H9 (cell line): ENCODE measurements around the gene ASTN1. TPM values are rescaled to one million over a fixed set of nuclear protein-coding genes. Genes with fewer than 3 reads are reported as not detected.

ENCODE experiments used
- DNase-seq: peaks from one replicate; pipeline ENCODE4 v3.0.0-alpha.2; 2017
- H2AFZ ChIP-seq: one replicate; pipeline ENCODE4 v1.6.1; 2013; ENCODE audit warnings: mild to moderate bottlenecking, low read length, control low read depth, moderate library complexity
- H2AK5ac ChIP-seq: 2 replicates; pipeline ENCODE4 v1.6.1; 2013; ENCODE audit warnings: low read length, control low read depth, mixed read lengths; ENCODE audit not compliant: insufficient read length
- H2BK120ac ChIP-seq: one replicate; pipeline ENCODE4 v1.6.1; 2013; ENCODE audit warnings: low read depth, mild to moderate bottlenecking, low read length, control low read depth, inconsistent platforms; ENCODE audit not compliant: poor library complexity, severe bottlenecking
- H2BK12ac ChIP-seq: 2 replicates; pipeline ENCODE4 v1.6.1; 2013; ENCODE audit warnings: low read length, control low read depth, mixed read lengths, low read depth; ENCODE audit not compliant: insufficient read length
- H2BK15ac ChIP-seq: 2 replicates; pipeline ENCODE4 v1.6.1; 2013; ENCODE audit warnings: low read depth, low read length, control low read depth
- H2BK20ac ChIP-seq: one replicate; pipeline ENCODE4 v1.6.1; 2013; ENCODE audit warnings: low read depth, mild to moderate bottlenecking, low read length, control low read depth, inconsistent platforms; ENCODE audit not compliant: poor library complexity, severe bottlenecking
- H2BK5ac ChIP-seq: 2 replicates; pipeline ENCODE4 v1.6.1; 2013; ENCODE audit warnings: low read length, control low read depth, mixed read lengths; ENCODE audit not compliant: insufficient read length
- H3K14ac ChIP-seq: 2 replicates; pipeline ENCODE4 v1.6.1; 2013; ENCODE audit warnings: low read length, control low read depth; ENCODE audit not compliant: insufficient read depth
- H3K18ac ChIP-seq: 2 replicates; pipeline ENCODE4 v1.6.1; 2013; ENCODE audit warnings: low read depth, mild to moderate bottlenecking, mixed read lengths, low read length, control low read depth; ENCODE audit not compliant: insufficient read length
- H3K23ac ChIP-seq: 2 replicates; pipeline ENCODE4 v1.6.1; 2013; ENCODE audit warnings: low read length, control low read depth, mixed read lengths, low read depth; ENCODE audit not compliant: insufficient read length
- H3K23me2 ChIP-seq: 2 replicates; pipeline ENCODE4 v1.6.1; 2013; ENCODE audit warnings: low read depth, mild to moderate bottlenecking, mixed read lengths, low read length, control low read depth; ENCODE audit not compliant: insufficient read length, poor library complexity, severe bottlenecking
- H3K27ac ChIP-seq: 2 replicates; pipeline ENCODE4 v1.5.1; 2013; ENCODE audit warnings: low read length, control low read depth, mixed read lengths, low read depth; ENCODE audit not compliant: insufficient read length
- H3K27me3 ChIP-seq: 2 replicates; pipeline ENCODE4 v1.6.1; 2013; ENCODE audit warnings: low read length, control low read depth, inconsistent platforms; ENCODE audit not compliant: insufficient read depth
- H3K4ac ChIP-seq: 2 replicates; pipeline ENCODE4 v1.6.1; 2013; ENCODE audit warnings: low read depth, mild to moderate bottlenecking, control low read depth, inconsistent platforms, low read length, moderate library complexity
- H3K4me1 ChIP-seq: 2 replicates; pipeline ENCODE4 v1.6.1; 2013; ENCODE audit warnings: low read length, control low read depth, inconsistent platforms; ENCODE audit not compliant: insufficient read depth
- H3K4me2 ChIP-seq: 2 replicates; pipeline ENCODE4 v1.6.1; 2013; ENCODE audit warnings: low read length, control low read depth, mixed read lengths; ENCODE audit not compliant: insufficient read length, insufficient read depth
- H3K56ac ChIP-seq: 2 replicates; pipeline ENCODE4 v1.6.1; 2013; ENCODE audit warnings: low read depth, mild to moderate bottlenecking, mixed read lengths, low read length, control low read depth; ENCODE audit not compliant: insufficient read length
- H3K79me1 ChIP-seq: 2 replicates; pipeline ENCODE4 v1.6.1; 2013; ENCODE audit warnings: low read depth, mild to moderate bottlenecking, moderate library complexity, low read length, control low read depth, inconsistent platforms; ENCODE audit not compliant: insufficient read depth, poor library complexity, severe bottlenecking
- H3K79me2 ChIP-seq: 2 replicates; pipeline ENCODE4 v1.6.1; 2013; ENCODE audit warnings: low read length, control low read depth, inconsistent platforms; ENCODE audit not compliant: insufficient read depth
- H3K9ac ChIP-seq: 2 replicates; pipeline ENCODE4 v1.6.1; 2013; ENCODE audit warnings: low read length, control low read depth, mixed read lengths; ENCODE audit not compliant: insufficient read length; ENCODE audit errors: extremely low read depth
- H3K9me3 ChIP-seq: one replicate; pipeline ENCODE4 v1.6.1; 2013; ENCODE audit warnings: low read depth, low read length, inconsistent platforms; ENCODE audit not compliant: control insufficient read depth
- H3T11ph ChIP-seq: one replicate; pipeline ENCODE4 v1.6.1; 2013; ENCODE audit warnings: mild to moderate bottlenecking, low read length, control low read depth, inconsistent platforms
- H4K20me1 ChIP-seq: one replicate; pipeline ENCODE4 v1.6.1; 2013; ENCODE audit not compliant: control insufficient read depth, insufficient read length, insufficient read depth
- H4K5ac ChIP-seq: 2 replicates; pipeline ENCODE4 v1.6.1; 2013; ENCODE audit warnings: low read depth, mild to moderate bottlenecking, mixed read lengths, low read length, control low read depth; ENCODE audit not compliant: insufficient read length
- H4K8ac ChIP-seq: replicated peaks from 2 replicates; pipeline ENCODE4 v1.6.1; 2013; ENCODE audit warnings: low read length, control low read depth, mixed read lengths, low read depth; ENCODE audit not compliant: insufficient read length
- H4K91ac ChIP-seq: 2 replicates; pipeline ENCODE4 v1.6.1; 2013; ENCODE audit warnings: low read depth, mild to moderate bottlenecking, moderate library complexity, mixed read lengths, low read length, control low read depth; ENCODE audit not compliant: insufficient read length
- H3K27ac Mint-ChIP-seq, 3 experiments: 2 replicates in 2 of 3; 3 replicates in 1 of 3; pipeline ENCODE4 v1.8.0; 2020 to 2021; ENCODE audit warnings: mixed read lengths in 3 of 3, mild to moderate bottlenecking in 1 of 3, moderate library complexity in 1 of 3
- H3K27me3 Mint-ChIP-seq: 2 replicates; pipeline ENCODE4 v1.8.0; 2021; ENCODE audit warnings: low read depth, mild to moderate bottlenecking, moderate library complexity, mixed read lengths
- H3K36me3 Mint-ChIP-seq, 3 experiments: 2 replicates in 2 of 3; 3 replicates in 1 of 3; pipeline ENCODE4 v1.8.0; 2020 to 2021; ENCODE audit warnings: low read depth in 3 of 3, mixed read lengths in 3 of 3; ENCODE audit not compliant: insufficient read depth in 1 of 3
- H3K4me1 Mint-ChIP-seq, 2 experiments: 2 replicates each; pipeline ENCODE4 v1.8.0; 2020; ENCODE audit warnings: mixed read lengths in 2 of 2
- H3K4me3 Mint-ChIP-seq, 2 experiments: 2 replicates in 1 of 2; 3 replicates in 1 of 2; pipeline ENCODE4 v1.8.0; 2020 to 2021; ENCODE audit warnings: mild to moderate bottlenecking in 2 of 2, mixed read lengths in 2 of 2, moderate library complexity in 1 of 2
- H3K9me3 Mint-ChIP-seq, 2 experiments: 2 replicates in 1 of 2; 3 replicates in 1 of 2; pipeline ENCODE4 v1.8.0; 2020; ENCODE audit warnings: mild to moderate bottlenecking in 2 of 2, mixed read lengths in 2 of 2, moderate library complexity in 1 of 2
- CTCF ChIP-seq: fragments of 200-600 bp; sonication (generic); conservative IDR thresholded peaks from 3 replicates; pipeline ENCODE4 v1.8.0; 2021; ENCODE audit warnings: antibody characterized with exemption, mild to moderate bottlenecking
- WGBS: extraction: QIAGEN DNeasy Blood & Tissue Kit; methylation state at CpG from one replicate; pipeline ENCODE4 v1.1.7; 2013; ENCODE audit warnings: missing lambda C conversion rate, low lambda C conversion rate, mixed read lengths; ENCODE audit not compliant: insufficient read length; ENCODE audit errors: extremely low coverage; 5-methylcytosine and 5-hydroxymethylcytosine counted together
- total RNA-seq: library from RNA; stranded (reverse); gene quantifications from 2 replicates; pipeline ENCODE4 v1.2.1, GENCODE V29; 2021

The ASTN1 gene
- total RNA-seq, 1 experiment from 2014 or later = 0.98 TPM

GRCh38 chr1:177172866-177173265, 8.4 kb upstream of the ASTN1 start:
- Mint-ChIP-seq H3K27ac (no peak overlapping the region), H3K4me3 (no peak overlapping the region), H3K4me1 (peaks cover 7 to 10% of the 10 kb centered on the region in 2 experiments), H3K9me3 (no peaks in the 10 kb centered on the region), H3K27me3 (peaks cover 15% of the 10 kb centered on the region), H3K36me3 (no peaks in the 10 kb centered on the region)
- no peak overlapping the region for H3K18ac ChIP-seq
- H4K5ac ChIP-seq = no peak overlapping the region
- no peak overlapping the region for H2BK20ac ChIP-seq
- H3K9me3 ChIP-seq = no peaks in the 10 kb centered on the region
- H4K91ac ChIP-seq = no peak overlapping the region
- H3K79me2 ChIP-seq = no peaks in the 10 kb centered on the region
- H2BK5ac ChIP-seq = no peak overlapping the region
- H3K14ac ChIP-seq = no peak overlapping the region
- DNase-seq = no peak
- no peak overlapping the region for H3K4me2 ChIP-seq
- H2AK5ac ChIP-seq = no peak overlapping the region
- H3T11ph ChIP-seq = no peak overlapping the region
- H2BK120ac ChIP-seq = no peak overlapping the region
- TF ChIP-seq CTCF = no peak
- H2BK12ac ChIP-seq = no peak overlapping the region
- H3K23me2 ChIP-seq = peaks cover 4% of the 10 kb centered on the region
- WGBS = no CpG with 5 or more reads among the region's 3 CpGs
- H3K56ac ChIP-seq = no peak overlapping the region
- no peak overlapping the region for H2BK15ac ChIP-seq
- no peak overlapping the region for H2AFZ ChIP-seq
- no peak overlapping the region for H3K4ac ChIP-seq
- H3K23ac ChIP-seq = no peak overlapping the region
- no peak overlapping the region for H3K9ac ChIP-seq
- H4K20me1 ChIP-seq = no peaks in the 10 kb centered on the region
- no peak overlapping the region for H3K27ac ChIP-seq
- peaks cover 2% of the 10 kb centered on the region; the same call in 1 of the 2 replicates for H3K4me1 ChIP-seq
- no peak overlapping the region for H4K8ac ChIP-seq
- peaks cover 32% of the 10 kb centered on the region for H3K27me3 ChIP-seq
- H3K79me1 ChIP-seq = no peaks in the 10 kb centered on the region
